GM21723 (cell line): ENCODE measurements around the gene SLC25A29.
"Not testable (repeated sequence)": the region's sequence is repeated elsewhere in the genome, so short reads cannot be mapped to it uniquely, and the experiment has no call there.

Experiments used
- ATAC-seq: cut with Tn5 transposase; IDR thresholded peaks from one replicate; pipeline ENCODE4 v1.9.1; 2021; ENCODE audit warnings: mild to moderate bottlenecking, moderate library complexity; ENCODE audit not compliant: unreplicated experiment

Gene SLC25A29

DNA sequence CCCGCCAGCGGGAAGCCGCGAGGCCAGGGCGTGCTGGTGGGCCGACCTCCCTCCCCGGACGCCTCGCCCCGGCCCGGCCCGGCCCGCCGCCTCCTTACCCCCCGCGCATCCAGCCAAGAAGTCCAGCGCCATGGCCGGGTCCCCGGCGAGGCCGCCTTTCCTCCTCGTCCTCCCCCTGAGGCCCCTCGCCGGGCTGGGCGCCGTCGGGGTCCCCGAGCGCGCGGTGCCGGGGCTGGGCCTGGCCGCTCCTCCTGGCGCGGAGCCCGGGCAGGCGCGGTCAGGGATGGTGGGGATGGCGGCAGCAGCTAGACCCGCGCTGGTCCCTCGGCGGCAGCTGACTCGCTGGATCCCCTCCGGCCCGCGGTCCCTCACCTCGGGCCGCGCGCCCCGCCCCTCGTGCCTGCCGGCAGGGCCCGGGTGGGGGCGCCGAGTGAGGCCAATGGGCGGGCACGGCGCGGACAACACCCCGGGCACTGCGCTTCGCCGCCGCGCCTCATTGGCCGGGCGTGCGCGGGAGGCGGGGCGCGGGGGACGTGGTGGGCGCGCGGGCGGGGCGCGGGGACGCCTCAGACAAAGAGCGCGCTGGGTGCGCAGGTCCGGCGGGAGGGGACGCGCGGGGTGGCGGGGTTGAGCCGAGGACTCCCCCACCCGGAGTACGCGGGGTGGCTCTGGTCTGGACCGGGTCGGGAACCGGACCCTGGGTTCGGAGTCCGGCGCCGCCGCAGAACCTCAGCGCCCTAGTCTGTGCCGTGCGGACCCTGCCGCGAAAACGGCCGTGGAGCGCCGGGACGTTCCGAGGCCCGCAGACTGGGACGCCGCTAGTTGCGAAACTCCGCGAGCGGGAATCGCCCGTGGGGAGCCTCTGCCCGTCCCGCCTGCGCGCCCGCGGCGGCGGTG lies at the start of gene SLC25A29:
SLC25A29 (minus strand) TSS at position 344 of the 897 bp plus-strand sequence; CDS start at position 132, 212 bp downstream.
- ATAC-seq, result peak; percentile 87

DNA sequence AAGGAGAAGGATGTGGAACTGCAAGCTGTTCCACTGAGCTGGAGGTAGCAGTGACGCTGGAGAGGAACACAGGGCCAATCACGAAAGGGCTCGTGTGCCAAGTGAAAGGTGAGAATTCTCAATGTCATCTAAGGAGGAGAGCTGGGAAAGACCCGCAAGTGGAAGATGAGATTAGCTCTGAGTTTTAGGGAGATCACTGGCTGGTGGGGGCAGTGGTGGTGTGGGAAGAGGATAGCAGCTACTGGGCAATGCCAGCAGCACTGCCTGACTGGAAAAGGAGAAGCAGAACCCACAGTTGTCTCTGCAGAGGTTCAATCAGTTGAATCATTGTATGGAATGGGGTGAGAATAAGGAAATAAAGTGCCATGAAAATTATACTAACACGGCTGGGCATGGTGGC lies 44.7 kb upstream of the SLC25A29 start:
- ATAC-seq, result no peak

GRCh38 chr14:100350276-100350926 lies 44.2 kb upstream of the SLC25A29 start:
- no peak for ATAC-seq

- ATAC-seq, result no peak
Measured at GRCh38 chr14:100348784-100349685, 42.8 kb upstream of the SLC25A29 start.

GRCh38 chr14:100348253-100348729 lies 42.0 kb upstream of the SLC25A29 start:
- no peak for ATAC-seq

DNA sequence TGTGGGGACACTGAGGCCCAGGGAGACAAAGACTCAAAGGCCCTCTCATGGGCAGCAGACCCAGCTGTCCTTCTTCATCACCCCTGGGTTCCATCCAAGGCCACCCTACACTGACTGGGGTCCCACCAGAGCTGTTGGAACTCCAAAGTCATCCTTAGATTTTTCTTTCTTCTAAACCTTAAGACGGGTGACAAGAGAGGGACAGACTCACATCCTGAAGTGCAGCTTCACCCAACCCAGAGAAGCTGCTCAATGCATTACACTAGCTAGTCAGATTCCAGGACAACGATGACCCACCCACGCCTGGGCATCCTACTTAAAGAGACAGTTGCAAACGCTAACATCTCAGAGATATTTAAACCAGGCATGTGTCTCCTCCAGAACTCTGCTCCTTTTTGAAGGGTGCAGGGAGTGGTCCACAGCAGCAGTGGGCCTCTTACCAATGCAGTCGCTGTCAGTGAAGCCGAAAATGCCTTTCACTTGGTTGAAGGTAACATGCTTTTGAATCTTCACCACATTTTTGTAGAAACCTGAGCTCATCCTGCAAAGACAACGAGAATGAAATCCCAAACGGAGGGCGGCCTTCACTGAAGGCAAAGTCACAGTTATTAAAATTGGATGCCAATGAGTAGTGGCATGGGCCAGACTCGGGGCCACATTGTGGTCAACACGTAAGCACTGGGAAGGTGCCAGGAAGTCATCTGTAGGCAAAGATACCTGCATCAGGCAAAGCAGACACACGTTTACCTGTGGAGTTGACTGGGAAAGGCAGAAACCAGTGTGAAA lies 40.3 kb upstream of the SLC25A29 start:
- no peak for ATAC-seq

GRCh38 chr14:100345711-100346110 lies 39.5 kb upstream of the SLC25A29 start:
- ATAC-seq, result no peak

- not testable (repeated sequence) for ATAC-seq
Measured at GRCh38 chr14:100344657-100345056, 38.4 kb upstream of the SLC25A29 start.

- ATAC-seq, result not testable (repeated sequence)
Measured at GRCh38 chr14:100342826-100343225, 36.6 kb upstream of the SLC25A29 start.

DNA sequence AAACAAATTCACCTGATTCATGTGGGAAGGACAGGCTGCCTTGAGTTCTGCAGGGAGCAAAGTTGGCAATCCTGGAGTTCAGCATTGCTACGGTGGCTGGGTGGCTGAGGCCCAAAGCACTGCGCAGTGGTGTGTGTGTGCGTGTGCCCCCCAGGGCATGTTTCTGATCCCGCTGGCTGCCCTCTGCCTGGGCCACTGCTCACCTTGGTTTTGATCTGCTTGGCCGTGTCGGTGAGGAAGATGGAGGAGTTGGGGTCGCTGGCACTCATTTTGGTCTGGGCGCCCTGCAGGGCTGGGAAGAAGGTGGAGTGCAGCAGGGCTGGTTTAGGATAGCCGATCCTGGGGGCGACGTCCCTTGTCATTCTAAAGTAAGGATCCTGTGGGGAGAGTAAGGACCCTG lies 36.0 kb upstream of the SLC25A29 start:
- no peak for ATAC-seq

GRCh38 chr14:100341301-100342031 lies 35.2 kb upstream of the SLC25A29 start:
- ATAC-seq, result peak; percentile 60

DNA sequence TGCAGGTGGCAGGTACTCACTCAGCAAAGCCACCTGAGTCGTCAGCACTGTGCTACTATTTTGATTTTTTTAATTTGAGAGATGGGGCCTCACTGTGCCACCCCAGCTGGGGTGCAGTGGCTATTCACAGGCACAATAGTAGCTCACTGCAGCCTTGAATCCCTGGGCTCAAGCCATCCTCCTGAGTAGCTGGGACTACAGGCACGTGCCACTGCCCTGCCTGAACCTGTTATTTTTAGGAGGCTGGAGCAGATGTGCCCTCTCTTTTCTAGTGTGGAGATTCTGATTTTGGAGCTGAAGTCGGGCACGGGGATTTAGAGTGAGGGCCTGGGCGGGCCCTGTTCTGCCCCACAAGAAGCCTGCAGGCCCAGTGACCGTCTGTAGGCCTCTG lies 34.2 kb upstream of the SLC25A29 start:
- ATAC-seq, result no peak

DNA sequence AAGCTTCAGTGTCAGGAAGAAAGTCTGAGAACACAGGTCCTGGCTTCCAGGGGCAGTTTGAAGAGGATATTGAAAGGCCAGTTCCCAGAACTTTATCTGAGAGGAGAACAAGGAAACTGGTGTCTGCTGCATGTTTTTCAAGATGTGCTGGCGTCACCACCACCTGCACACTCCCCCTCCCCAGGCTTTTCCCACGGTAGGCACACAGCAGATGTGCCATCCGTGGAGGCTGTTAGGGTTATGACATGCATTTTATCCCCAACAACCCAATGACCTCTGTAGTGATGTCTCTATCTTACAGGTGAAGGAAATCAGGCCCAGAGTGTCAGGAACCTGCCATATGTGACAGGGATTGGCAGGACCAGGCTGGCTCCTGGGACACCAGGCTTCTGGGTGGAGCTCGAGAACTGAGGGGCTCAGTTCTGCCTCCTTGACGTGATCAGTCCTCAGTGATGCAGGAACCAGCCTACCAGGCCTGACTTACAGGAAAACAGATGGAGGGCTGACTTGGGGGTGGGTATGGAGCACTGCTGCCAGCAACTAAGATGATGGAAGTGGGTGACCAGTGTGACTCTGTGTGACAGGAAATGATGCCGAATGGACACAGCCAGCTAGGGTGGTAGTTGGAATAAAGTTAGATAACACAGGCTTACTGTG lies 33.6 kb upstream of the SLC25A29 start:
- ATAC-seq, result no peak

- no peak for ATAC-seq
Measured at GRCh38 chr14:100336618-100337530, 30.6 kb upstream of the SLC25A29 start.

DNA sequence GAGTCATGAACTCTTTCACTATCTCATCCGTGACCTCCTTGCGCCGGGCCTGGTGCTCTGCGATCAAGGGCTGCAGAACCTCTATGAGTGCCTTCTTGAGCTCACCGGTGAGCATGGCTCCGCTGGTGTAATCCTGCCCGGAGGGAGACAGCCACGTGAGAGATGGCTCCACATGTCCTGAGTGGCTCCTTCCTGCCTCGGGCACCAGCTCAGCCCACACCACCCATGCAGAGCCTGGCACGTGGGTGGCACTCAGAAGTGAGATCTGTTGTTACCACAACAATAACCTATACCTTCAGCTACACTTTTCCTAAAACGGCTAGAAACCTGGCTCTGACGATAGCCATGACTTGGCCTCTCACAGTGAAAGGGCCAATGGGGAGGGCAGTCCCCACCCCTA lies 28.7 kb upstream of the SLC25A29 start:
- no peak for ATAC-seq

GRCh38 chr14:100333827-100334226 lies 27.6 kb upstream of the SLC25A29 start:
- no peak for ATAC-seq

DNA sequence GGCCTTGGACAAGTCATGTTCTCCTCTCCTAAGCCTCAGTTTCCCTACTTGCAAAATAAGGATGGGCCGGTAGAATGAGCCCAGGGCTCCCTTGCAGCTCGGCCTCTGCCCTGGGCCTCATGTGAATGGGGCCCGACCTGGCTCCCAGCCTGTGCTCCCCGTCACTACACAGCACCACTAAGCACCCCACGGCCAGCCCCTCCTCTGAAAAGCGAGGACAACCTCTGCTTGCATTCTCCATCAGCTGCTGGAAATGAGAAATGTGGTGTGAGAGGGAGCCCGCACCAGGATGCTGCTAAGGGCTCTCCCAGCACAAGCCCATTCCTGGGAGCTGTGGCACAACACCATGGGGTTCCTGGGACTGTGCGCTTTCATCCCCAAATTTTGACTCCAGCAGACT lies 27.1 kb upstream of the SLC25A29 start:
- no peak for ATAC-seq

GRCh38 chr14:100332797-100333196 lies 26.6 kb upstream of the SLC25A29 start:
- ATAC-seq, result no peak
